Glutamatergic neuron (in vitro differentiated cells): Measurements from ENCODE around the gene GEMIN7. TPM values are rescaled to one million over a fixed set of nuclear protein-coding genes. Genes with fewer than 3 reads are reported as not detected.

ENCODE experiments used
- DNase-seq: peaks from one replicate; pipeline ENCODE4 v3.0.0; 2022
- H3K27ac Mint-ChIP-seq: one replicate; pipeline ENCODE4 v1.8.0; 2020; ENCODE audit warnings: mild to moderate bottlenecking, mixed read lengths, inconsistent platforms; ENCODE audit not compliant: unreplicated experiment
- H3K27me3 Mint-ChIP-seq: one replicate; pipeline ENCODE4 v1.8.0; 2020; ENCODE audit warnings: mild to moderate bottlenecking, moderate library complexity, mixed read lengths, inconsistent platforms; ENCODE audit not compliant: unreplicated experiment
- H3K36me3 Mint-ChIP-seq: one replicate; pipeline ENCODE4 v1.8.0; 2020; ENCODE audit warnings: mild to moderate bottlenecking, mixed read lengths, inconsistent platforms; ENCODE audit not compliant: unreplicated experiment
- H3K4me1 Mint-ChIP-seq: one replicate; pipeline ENCODE4 v1.8.0; 2020; ENCODE audit warnings: mild to moderate bottlenecking, low read depth, mixed read lengths, inconsistent platforms; ENCODE audit not compliant: unreplicated experiment
- H3K4me3 Mint-ChIP-seq: one replicate; pipeline ENCODE4 v1.8.0; 2020; ENCODE audit warnings: mild to moderate bottlenecking, mixed read lengths, inconsistent platforms; ENCODE audit not compliant: unreplicated experiment
- H3K9me3 Mint-ChIP-seq: one replicate; pipeline ENCODE4 v1.8.0; 2020; ENCODE audit warnings: mild to moderate bottlenecking, moderate library complexity, mixed read lengths, inconsistent platforms; ENCODE audit not compliant: unreplicated experiment
- total RNA-seq: library from RNA; stranded (reverse); fragmentation: NEBNext Ultra II Directional; extraction: Animal tissue kit (Norgen Biotek cat#: 25700); gene quantifications from one replicate; pipeline ENCODE4 v1.2.1, GENCODE V29; 2021; ENCODE audit not compliant: unreplicated experiment
- TF ChIP-seq, protein P1 (sequence below): fragments of 200-600 bp; sonication (generic); IDR thresholded peaks from one replicate; pipeline ENCODE4 v1.5.0; 2021; ENCODE audit not compliant: partially characterized antibody, unreplicated experiment

The GEMIN7 gene
- total RNA-seq, 1 donor from 2014 or later, result 49.1 TPM

DNA sequence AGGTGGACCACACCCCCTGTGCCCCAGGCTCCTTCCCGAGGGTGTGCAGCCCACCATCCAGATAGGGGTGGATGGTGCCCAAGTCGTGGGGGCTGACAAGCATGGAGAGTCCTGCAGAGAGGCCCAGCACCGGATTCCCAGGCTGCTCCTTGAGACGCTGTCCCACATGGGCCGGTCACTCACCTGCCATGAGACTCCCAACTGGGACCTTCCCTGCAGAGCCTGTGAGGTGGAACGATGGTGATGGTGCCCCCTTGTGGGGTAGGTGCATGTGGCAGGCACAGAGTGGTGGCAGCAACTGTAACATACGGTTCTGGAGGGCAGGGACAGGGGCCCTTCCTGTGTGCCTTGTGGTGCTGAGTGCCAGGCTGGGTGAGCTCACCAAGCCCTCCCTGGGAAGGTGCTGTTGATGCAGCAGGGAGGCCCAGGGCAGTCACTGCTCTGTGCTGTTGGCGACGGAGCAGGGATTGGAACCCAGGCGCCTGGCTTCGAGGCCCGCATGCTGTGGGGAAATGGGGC is 47.0 kb downstream of the GEMIN7 start:
- Mint-ChIP-seq H3K27ac (no peak overlapping the region), H3K4me3 (no peak overlapping the region), H3K27me3 (peaks cover 8% of the 10 kb centered on the region), H3K9me3 (peaks cover 11% of the 10 kb centered on the region), H3K4me1 (peaks cover 19% of the 10 kb centered on the region), H3K36me3 (no peaks in the 10 kb centered on the region)
- peak; percentile 75 for DNase-seq
- TF ChIP-seq, protein P1, sequence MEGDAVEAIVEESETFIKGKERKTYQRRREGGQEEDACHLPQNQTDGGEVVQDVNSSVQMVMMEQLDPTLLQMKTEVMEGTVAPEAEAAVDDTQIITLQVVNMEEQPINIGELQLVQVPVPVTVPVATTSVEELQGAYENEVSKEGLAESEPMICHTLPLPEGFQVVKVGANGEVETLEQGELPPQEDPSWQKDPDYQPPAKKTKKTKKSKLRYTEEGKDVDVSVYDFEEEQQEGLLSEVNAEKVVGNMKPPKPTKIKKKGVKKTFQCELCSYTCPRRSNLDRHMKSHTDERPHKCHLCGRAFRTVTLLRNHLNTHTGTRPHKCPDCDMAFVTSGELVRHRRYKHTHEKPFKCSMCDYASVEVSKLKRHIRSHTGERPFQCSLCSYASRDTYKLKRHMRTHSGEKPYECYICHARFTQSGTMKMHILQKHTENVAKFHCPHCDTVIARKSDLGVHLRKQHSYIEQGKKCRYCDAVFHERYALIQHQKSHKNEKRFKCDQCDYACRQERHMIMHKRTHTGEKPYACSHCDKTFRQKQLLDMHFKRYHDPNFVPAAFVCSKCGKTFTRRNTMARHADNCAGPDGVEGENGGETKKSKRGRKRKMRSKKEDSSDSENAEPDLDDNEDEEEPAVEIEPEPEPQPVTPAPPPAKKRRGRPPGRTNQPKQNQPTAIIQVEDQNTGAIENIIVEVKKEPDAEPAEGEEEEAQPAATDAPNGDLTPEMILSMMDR, result peak; percentile 75

DNA sequence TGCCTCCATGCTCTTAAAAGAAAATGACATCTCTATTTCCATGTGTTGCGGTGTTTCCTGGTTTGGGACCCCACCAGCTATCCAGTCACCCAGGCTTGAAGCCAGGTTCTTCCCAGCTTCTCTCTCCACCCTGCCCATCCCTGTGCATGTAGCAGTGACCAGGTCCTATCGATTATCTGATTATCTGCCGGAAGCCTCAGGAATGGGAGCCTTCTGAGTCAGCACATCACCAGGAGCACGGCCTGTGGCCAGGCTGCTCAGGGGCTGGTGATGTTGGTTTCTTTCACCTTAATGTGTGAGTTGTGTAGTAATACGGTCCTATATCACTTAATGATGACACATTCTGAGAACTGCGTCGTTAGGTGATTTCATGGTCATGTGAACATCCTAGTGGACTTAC is 47.6 kb downstream of the GEMIN7 start:
- no peak overlapping the region for H3K4me3 Mint-ChIP-seq
- DNase-seq, result no peak

DNA sequence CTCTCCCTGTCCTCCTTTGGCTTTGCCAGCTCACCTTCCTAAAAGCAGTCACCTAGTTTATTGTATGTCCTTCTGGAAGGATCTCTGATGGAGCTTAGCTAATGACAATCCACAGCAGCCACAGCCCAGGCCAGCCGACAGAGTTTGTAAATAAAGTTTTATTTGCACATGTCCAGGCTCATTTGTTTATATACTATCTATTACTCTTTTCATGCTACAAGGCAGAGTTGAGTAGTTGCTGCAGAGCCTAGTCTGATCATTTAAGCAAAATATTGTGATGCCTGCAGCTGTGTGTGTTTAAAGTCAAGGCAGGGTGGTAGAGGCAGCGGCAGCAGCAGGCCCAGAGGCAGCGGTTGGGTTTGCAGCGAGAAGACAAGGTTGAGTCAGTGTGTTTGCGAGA is 49.1 kb downstream of the GEMIN7 start:
- Mint-ChIP-seq H3K4me1 (peaks cover 6% of the 10 kb centered on the region), H3K36me3 (no peaks in the 10 kb centered on the region), H3K9me3 (peaks cover 6% of the 10 kb centered on the region), H3K27me3 (peaks cover 8% of the 10 kb centered on the region), H3K27ac (no peak overlapping the region), H3K4me3 (no peak overlapping the region)
- no peak for DNase-seq
- TF ChIP-seq, protein P1, result no peak

More for the DNA sequence above, 47.6 kb downstream of the GEMIN7 start:
- Mint-ChIP-seq H3K4me1 (peaks cover 13% of the 10 kb centered on the region), H3K9me3 (peaks cover 11% of the 10 kb centered on the region), H3K36me3 (no peaks in the 10 kb centered on the region), H3K27me3 (peaks cover 8% of the 10 kb centered on the region), H3K27ac (no peak overlapping the region)
- TF ChIP-seq, protein P1, result no peak

DNA sequence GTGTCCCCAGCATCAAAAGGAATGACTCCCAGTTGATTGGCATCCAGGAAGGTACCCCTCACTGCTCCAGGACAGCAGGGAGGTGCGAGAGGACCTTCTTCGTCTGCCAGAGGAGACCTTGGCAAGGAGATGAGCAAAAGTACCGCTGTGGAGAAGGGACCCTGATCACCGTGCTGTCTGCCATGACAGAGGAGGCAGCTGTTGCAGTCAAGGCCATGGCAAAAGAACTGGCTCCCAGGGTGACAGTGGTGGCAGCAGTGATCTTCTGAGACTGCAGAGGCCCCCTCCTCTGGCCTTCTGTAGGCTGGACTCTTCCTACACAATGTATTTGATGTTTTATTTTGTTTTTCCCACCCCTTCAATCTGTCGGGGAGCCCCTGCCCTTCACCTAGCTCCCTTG is 49.7 kb downstream of the GEMIN7 start:
- peaks cover 7% of the 10 kb centered on the region for H3K4me1 Mint-ChIP-seq
- TF ChIP-seq, protein P1, result no peak
- peaks cover 6% of the 10 kb centered on the region for H3K9me3 Mint-ChIP-seq
- H3K27ac Mint-ChIP-seq, result no peak overlapping the region
- H3K27me3 Mint-ChIP-seq, result peaks cover 6% of the 10 kb centered on the region
- no peaks in the 10 kb centered on the region for H3K36me3 Mint-ChIP-seq
- DNase-seq, result no peak
- no peak overlapping the region for H3K4me3 Mint-ChIP-seq

DNA sequence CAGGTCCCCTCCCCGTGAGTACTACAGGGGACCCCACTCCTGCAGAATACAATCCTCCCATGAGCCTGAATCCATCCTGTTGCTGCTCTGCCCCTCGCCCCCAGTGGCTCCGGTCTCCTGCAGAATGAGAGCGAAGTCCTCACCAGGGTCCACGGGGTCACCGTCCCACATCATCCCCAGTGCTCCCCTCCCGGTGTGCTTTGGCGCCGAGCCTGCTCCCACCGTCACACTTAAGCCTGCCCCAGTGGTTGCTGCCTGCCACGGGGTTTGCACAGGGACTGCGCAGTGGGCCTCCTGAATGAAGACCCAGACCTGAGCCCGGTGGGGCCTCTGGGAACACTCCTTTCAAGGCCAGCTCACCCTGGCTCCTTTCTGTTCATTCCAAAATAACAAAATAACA is 51.2 kb downstream of the GEMIN7 start:
- TF ChIP-seq, protein P1, result no peak
- Mint-ChIP-seq H3K36me3 (no peaks in the 10 kb centered on the region), H3K4me1 (peaks cover 10% of the 10 kb centered on the region), H3K4me3 (no peak overlapping the region), H3K27me3 (no peaks in the 10 kb centered on the region), H3K9me3 (peaks cover 2% of the 10 kb centered on the region), H3K27ac (no peak overlapping the region)
- DNase-seq, result no peak
